Measurements from ENCODE around the gene TAS1R3. TPM values are rescaled to one million over a fixed set of nuclear protein-coding genes. Genes with fewer than 3 reads are reported as not detected.
A peak's percentile ranks its signal among the peaks of the same experiment; 100 is the strongest.

Gene TAS1R3
- total RNA-seq, 1 donor, result under 0.01 TPM

GRCh38 chr1:1360506-1361169 lies 29.6 kb downstream of the TAS1R3 start:
- peak; percentile 94 for DNase-seq (ENCODE audit: low read depth)
- TF ChIP-seq CTCF (IDR thresholded peaks at IDR 0.05; ENCODE audit: insufficient read depth, low read depth, low read length), result no peak
- H3K4me3 ChIP-seq (ENCODE audit: low read depth, low read length), result no peak overlapping the region

GRCh38 chr1:1361233-1361981 lies 30.3 kb downstream of the TAS1R3 start:
- TF ChIP-seq CTCF (IDR thresholded peaks at IDR 0.05; ENCODE audit: insufficient read depth, low read depth, low read length), result no peak
- DNase-seq (ENCODE audit: low read depth), result no peak
- H3K4me3 ChIP-seq (ENCODE audit: low read depth, low read length), result no peak overlapping the region

- H3K4me3 ChIP-seq (ENCODE audit: low read depth, low read length), result no peak overlapping the region
- DNase-seq (ENCODE audit: low read depth), result peak; percentile 90
- TF ChIP-seq CTCF (IDR thresholded peaks at IDR 0.05; ENCODE audit: insufficient read depth, low read depth, low read length), result peak; percentile 59
These were observed 30.9 kb downstream of the TAS1R3 start for GRCh38 chr1:1361982-1362423.

GRCh38 chr1:1364266-1364665 lies 33.2 kb downstream of the TAS1R3 start:
- H3K4me3 ChIP-seq (ENCODE audit: low read depth, low read length), result no peak overlapping the region
- no peak for TF ChIP-seq CTCF (IDR thresholded peaks at IDR 0.05; ENCODE audit: insufficient read depth, low read depth, low read length)
- DNase-seq (ENCODE audit: low read depth), result no peak

GRCh38 chr1:1365875-1366698 lies 35.0 kb downstream of the TAS1R3 start:
- no peak overlapping the region for H3K4me3 ChIP-seq (ENCODE audit: low read depth, low read length)
- TF ChIP-seq CTCF (IDR thresholded peaks at IDR 0.05; ENCODE audit: insufficient read depth, low read depth, low read length), result no peak
- DNase-seq (ENCODE audit: low read depth), result no peak

- DNase-seq (ENCODE audit: low read depth), result no peak
- no peak overlapping the region for H3K4me3 ChIP-seq (ENCODE audit: low read depth, low read length)
- no peak for TF ChIP-seq CTCF (IDR thresholded peaks at IDR 0.05; ENCODE audit: insufficient read depth, low read depth, low read length)
These were observed 35.6 kb downstream of the TAS1R3 start for GRCh38 chr1:1366699-1367066.

Data from fibroblast of villous mesenchyme (primary cell).